GM06990 (cell line): Measurements from ENCODE around the gene FLYWCH1.
"Not testable (repeated sequence)": the region's sequence is repeated elsewhere in the genome, so short reads cannot be mapped to it uniquely, and the experiment has no call there.

Source experiments
- DNase-seq: peaks from one replicate; pipeline ENCODE4 v3.0.0-alpha.2; 2011; ENCODE audit not compliant: insufficient read length; ENCODE audit errors: extremely low read depth
- H3K27me3 ChIP-seq: replicated peaks from 2 replicates; pipeline ENCODE4 v1.6.0; 2011; ENCODE audit warnings: low read length; ENCODE audit not compliant: control insufficient read depth, insufficient read depth
- H3K36me3 ChIP-seq: 2 replicates; pipeline ENCODE4 v1.5.1; 2011; ENCODE audit warnings: low read length; ENCODE audit not compliant: control insufficient read depth, insufficient read depth
- H3K4me3 ChIP-seq: replicated peaks from 2 replicates; pipeline ENCODE4 v1.5.1; 2011; ENCODE audit warnings: low read depth, mild to moderate bottlenecking, control low read depth, low read length
- TF ChIP-seq, protein P1 (sequence below): IDR thresholded peaks from 2 replicates; pipeline ENCODE4 v1.5.1; 2011; ENCODE audit warnings: low read length, control low read depth, mild to moderate bottlenecking, inconsistent platforms; ENCODE audit not compliant: insufficient read depth, poor library complexity, severe bottlenecking

FLYWCH1 gene

DNA sequence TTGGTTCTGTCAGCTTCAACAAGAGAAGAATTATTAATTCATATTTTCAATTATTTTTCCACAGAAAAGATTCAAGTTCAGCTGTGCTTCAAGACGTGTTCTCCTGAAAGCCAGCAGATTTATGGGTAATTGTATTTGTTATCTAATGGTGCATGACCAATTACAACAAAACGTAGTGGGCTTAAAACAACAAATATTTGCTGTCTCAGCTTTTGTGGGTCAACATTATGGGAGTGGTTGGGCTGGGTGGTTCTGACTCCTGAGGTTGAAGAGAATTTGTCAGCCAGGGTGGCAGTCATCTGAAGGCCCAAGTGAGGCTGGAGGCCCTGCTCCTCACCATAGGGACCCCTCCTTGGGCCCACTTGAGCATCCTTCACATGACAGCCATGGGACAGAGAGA lies 28.2 kb downstream of the FLYWCH1 start:
- Histone ChIP-seq H3K36me3 (peaks cover 19% of the 10 kb centered on the region), H3K27me3 (no peaks in the 10 kb centered on the region), H3K4me3 (no peak overlapping the region)
- no peak for DNase-seq
- TF ChIP-seq, protein P1, sequence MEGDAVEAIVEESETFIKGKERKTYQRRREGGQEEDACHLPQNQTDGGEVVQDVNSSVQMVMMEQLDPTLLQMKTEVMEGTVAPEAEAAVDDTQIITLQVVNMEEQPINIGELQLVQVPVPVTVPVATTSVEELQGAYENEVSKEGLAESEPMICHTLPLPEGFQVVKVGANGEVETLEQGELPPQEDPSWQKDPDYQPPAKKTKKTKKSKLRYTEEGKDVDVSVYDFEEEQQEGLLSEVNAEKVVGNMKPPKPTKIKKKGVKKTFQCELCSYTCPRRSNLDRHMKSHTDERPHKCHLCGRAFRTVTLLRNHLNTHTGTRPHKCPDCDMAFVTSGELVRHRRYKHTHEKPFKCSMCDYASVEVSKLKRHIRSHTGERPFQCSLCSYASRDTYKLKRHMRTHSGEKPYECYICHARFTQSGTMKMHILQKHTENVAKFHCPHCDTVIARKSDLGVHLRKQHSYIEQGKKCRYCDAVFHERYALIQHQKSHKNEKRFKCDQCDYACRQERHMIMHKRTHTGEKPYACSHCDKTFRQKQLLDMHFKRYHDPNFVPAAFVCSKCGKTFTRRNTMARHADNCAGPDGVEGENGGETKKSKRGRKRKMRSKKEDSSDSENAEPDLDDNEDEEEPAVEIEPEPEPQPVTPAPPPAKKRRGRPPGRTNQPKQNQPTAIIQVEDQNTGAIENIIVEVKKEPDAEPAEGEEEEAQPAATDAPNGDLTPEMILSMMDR, result no peak

DNA sequence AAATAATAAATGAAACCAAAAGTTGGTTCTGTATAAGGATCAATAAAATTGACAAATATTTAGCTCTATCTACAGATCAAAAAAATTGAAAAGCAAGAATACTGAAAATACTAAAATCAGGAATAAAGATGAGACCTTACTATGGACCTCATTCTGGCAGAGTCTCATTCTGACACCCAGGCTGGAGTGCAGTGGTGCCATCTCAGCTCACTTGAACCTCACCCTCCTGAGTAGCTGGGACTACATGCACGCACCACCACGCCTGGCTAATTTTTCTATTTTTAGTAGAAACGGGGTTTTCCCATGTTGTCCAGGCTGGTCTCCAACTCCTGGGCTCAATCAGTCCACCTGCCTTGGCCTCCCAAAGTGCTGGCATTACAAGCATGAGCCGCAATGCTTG lies 30.3 kb downstream of the FLYWCH1 start:
- DNase-seq, result no peak
- TF ChIP-seq, protein P1, result no peak
- Histone ChIP-seq H3K36me3 (peaks cover 13% of the 10 kb centered on the region), H3K27me3 (no peaks in the 10 kb centered on the region), H3K4me3 (no peak overlapping the region)

DNA sequence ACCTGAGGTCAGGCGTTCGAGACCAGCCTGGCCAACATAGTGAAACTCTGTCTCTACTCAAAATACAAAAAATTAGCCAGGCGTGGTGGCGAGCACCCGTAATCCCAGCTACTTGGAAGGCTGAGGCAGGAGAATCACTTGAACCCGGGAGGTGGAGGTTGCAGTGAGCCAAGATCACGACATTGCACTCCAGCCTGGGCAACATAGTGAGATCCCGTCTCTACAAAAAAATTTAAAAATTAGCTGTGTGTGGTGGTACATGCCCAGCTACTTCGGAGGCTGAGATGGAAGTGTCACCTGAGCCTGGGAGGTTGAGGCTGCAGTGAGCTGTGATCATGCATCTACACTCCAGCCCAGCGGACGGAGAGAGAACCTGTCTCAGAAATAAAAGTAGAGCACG lies 32.0 kb downstream of the FLYWCH1 start:
- H3K36me3 ChIP-seq, H3K27me3 ChIP-seq, H3K4me3 ChIP-seq, DNase-seq: not testable (repeated sequence)

DNA sequence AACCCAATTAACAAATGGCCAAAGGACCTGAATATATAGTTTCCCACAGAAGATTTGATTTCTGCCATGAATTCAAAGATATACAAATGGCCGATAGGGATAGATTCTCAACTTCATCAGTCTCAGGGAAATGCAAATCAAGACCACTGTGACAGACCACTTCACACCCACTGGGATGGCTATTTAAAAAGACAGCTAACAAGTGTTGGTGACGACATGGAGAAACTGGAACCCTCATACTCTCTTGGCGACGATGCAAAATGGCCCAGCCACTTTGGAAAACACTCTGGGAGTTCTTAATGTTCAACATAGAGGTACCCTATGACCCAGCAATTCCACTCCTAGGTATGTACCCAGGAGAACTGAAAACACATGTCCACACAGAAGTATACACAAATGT lies 34.9 kb downstream of the FLYWCH1 start:
- no peak overlapping the region for H3K4me3 ChIP-seq
- DNase-seq, result no peak
- no peaks in the 10 kb centered on the region for H3K27me3 ChIP-seq
- TF ChIP-seq, protein P1, result no peak
- no peaks in the 10 kb centered on the region for H3K36me3 ChIP-seq

DNA sequence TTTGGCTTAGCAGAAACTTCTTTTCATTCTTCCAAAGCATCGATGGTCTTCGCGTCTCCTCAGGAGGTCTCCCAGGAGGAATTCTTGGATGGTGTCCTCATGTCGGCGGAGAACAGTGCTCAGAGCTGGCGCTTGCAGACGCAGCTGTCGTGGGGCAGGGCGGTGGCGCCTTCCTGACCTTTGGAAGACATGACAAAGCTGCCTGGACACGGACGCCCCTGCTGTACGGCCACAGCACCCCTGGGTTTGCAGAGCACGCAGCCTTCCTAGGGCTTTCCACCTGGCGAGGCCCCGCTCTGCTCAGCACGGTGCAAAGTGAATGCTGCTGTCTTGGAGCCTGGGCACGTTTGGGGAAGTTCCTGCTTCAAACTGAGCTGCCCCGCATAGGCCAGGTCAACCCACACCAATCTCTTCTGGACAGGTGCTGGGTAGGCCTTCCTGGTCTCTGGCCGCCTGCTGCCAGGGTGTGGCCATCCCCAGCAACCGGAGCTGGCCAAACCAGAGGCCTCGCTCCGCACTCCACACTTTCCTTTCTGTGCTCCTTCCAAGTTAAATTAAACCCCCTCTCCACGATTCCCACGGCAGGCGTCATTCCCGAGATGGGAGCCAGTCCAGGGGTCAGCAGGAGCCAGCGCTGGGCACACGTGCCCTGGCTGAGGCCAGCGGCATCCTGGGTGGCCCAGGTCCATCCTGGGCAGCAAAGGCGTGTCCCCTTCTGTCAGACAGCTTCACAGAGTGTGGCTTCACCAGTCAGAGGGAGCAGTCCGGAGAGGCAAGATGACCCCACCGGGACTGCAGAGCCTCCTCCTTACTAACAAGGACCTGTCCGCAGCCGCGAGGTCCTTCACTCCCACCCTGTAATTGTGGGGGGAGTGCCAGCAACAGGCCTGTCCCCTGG lies 37.3 kb downstream of the FLYWCH1 start:
- Histone ChIP-seq H3K36me3 (no peaks in the 10 kb centered on the region), H3K4me3 (no peak overlapping the region), H3K27me3 (no peaks in the 10 kb centered on the region)
- TF ChIP-seq, protein P1, result no peak
- no peak for DNase-seq

DNA sequence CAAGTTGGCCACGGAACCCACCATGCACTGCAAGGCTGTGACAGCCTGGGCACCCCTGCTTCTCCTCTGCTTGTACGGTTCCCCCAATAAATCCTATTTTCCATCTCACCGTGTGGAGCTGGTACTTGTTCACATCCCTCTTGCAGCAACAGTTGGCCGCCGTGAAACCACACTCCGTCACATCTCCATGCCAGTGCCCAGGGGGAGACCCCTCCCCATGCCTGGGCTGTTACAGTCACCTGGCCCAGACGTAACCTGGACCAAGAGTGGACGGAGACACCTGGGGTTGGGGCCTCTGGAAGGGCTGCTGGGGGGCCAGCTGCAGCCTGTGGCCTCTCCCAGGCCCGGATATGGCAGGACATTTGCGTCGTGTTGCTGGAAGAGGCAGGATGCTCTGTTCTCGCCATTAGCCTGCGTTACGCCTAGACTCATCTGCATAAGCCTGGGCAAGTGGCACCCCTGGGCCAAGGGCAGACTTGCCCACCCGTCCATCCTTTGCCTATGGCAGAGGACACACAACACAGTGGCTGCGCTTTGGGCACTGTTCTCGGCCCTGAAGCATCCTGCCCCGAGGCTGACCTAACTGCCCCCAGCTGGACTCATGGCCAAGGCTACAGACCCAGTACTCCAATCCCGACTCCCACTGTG lies 38.1 kb downstream of the FLYWCH1 start:
- Histone ChIP-seq H3K4me3 (no peak overlapping the region), H3K27me3 (no peaks in the 10 kb centered on the region), H3K36me3 (no peaks in the 10 kb centered on the region)
- DNase-seq, result no peak
- TF ChIP-seq, protein P1, result no peak
